ENCODE data around the gene USP34.

Gene USP34

GRCh38 chr2:61361068-61361467, 109.8 kb downstream of the USP34 start:
- Histone ChIP-seq H3K27me3 (ENCODE audit: control insufficient read depth, insufficient read depth, low read length) (no peaks in the 10 kb centered on the region), H2AFZ (no peak overlapping the region), H3K4me3 (ENCODE audit: low read depth, low read length) (no peak overlapping the region), H3K4me2 (ENCODE audit: low read length) (no peak overlapping the region), H3K4me1 (peaks cover 8% of the 10 kb centered on the region), H3K9me3 (ENCODE audit: control insufficient read depth, low read length) (no peaks in the 10 kb centered on the region), H3K36me3 (ENCODE audit: control insufficient read depth, insufficient read depth, low read length) (no peaks in the 10 kb centered on the region), H3K27ac (no peak overlapping the region), H3K79me2 (peaks cover 25% of the 10 kb centered on the region), H3K9ac (no peak overlapping the region)
- TF ChIP-seq CTCF (IDR thresholded peaks at IDR 0.05), result no peak

GRCh38 chr2:61359058-61359457, 111.8 kb downstream of the USP34 start:
- Histone ChIP-seq H2AFZ (no peak overlapping the region), H3K4me2 (ENCODE audit: low read length) (no peak overlapping the region), H3K27me3 (ENCODE audit: control insufficient read depth, insufficient read depth, low read length) (no peaks in the 10 kb centered on the region), H3K36me3 (ENCODE audit: control insufficient read depth, insufficient read depth, low read length) (no peaks in the 10 kb centered on the region), H3K79me2 (peaks cover 37% of the 10 kb centered on the region), H3K9me3 (ENCODE audit: control insufficient read depth, low read length) (no peaks in the 10 kb centered on the region), H3K27ac (no peak overlapping the region), H3K4me1 (peaks cover 8% of the 10 kb centered on the region), H3K9ac (no peak overlapping the region), H3K4me3 (ENCODE audit: low read depth, low read length) (no peak overlapping the region)
- no peak for TF ChIP-seq CTCF (IDR thresholded peaks at IDR 0.05)

GRCh38 chr2:61357681-61358080, 113.2 kb downstream of the USP34 start:
- Histone ChIP-seq H3K79me2 (peaks cover 39% of the 10 kb centered on the region), H2AFZ (no peak overlapping the region), H3K27ac (no peak overlapping the region), H3K4me3 (ENCODE audit: low read depth, low read length) (no peak overlapping the region), H3K9me3 (ENCODE audit: control insufficient read depth, low read length) (no peaks in the 10 kb centered on the region), H3K27me3 (ENCODE audit: control insufficient read depth, insufficient read depth, low read length) (no peaks in the 10 kb centered on the region), H3K4me1 (peaks cover 8% of the 10 kb centered on the region), H3K9ac (no peak overlapping the region), H3K4me2 (ENCODE audit: low read length) (no peak overlapping the region), H3K36me3 (ENCODE audit: control insufficient read depth, insufficient read depth, low read length) (no peaks in the 10 kb centered on the region)
- TF ChIP-seq CTCF (IDR thresholded peaks at IDR 0.05), result no peak

- Histone ChIP-seq H3K4me1 (peaks cover 6% of the 10 kb centered on the region), H3K9me3 (ENCODE audit: control insufficient read depth, low read length) (no peaks in the 10 kb centered on the region), H3K4me2 (ENCODE audit: low read length) (no peak overlapping the region), H3K9ac (no peak overlapping the region), H3K27me3 (ENCODE audit: control insufficient read depth, insufficient read depth, low read length) (no peaks in the 10 kb centered on the region), H3K36me3 (ENCODE audit: control insufficient read depth, insufficient read depth, low read length) (no peaks in the 10 kb centered on the region), H3K4me3 (ENCODE audit: low read depth, low read length) (no peak overlapping the region), H2AFZ (no peak overlapping the region), H3K27ac (no peak overlapping the region), H3K79me2 (peaks cover 37% of the 10 kb centered on the region)
- no peak for TF ChIP-seq CTCF (IDR thresholded peaks at IDR 0.05)
Measured at GRCh38 chr2:61356958-61357350, 113.9 kb downstream of the USP34 start.

GRCh38 chr2:61356261-61356957, 114.5 kb downstream of the USP34 start:
- no peak overlapping the region for H3K4me2 ChIP-seq (ENCODE audit: low read length)
- no peak overlapping the region for H3K9ac ChIP-seq
- H3K27ac ChIP-seq, result no peak overlapping the region
- H3K27me3 ChIP-seq (ENCODE audit: control insufficient read depth, insufficient read depth, low read length), result no peaks in the 10 kb centered on the region
- no peaks in the 10 kb centered on the region for H3K9me3 ChIP-seq (ENCODE audit: control insufficient read depth, low read length)
- peaks cover 36% of the 10 kb centered on the region for H3K79me2 ChIP-seq
- H3K4me1 ChIP-seq, result peaks cover 6% of the 10 kb centered on the region
- no peaks in the 10 kb centered on the region for H3K36me3 ChIP-seq (ENCODE audit: control insufficient read depth, insufficient read depth, low read length)
- H3K4me3 ChIP-seq (ENCODE audit: low read depth, low read length), result no peak overlapping the region
- no peak overlapping the region for H2AFZ ChIP-seq
- TF ChIP-seq CTCF (IDR thresholded peaks at IDR 0.05), result no peak

Data from parathyroid adenoma (tissue), 2 donors.